ENCODE data around the gene CA12. TPM values are rescaled to one million over a fixed set of nuclear protein-coding genes. Genes with fewer than 3 reads are reported as not detected.
"Not testable (repeated sequence)": the region's sequence is repeated elsewhere in the genome, so short reads cannot be mapped to it uniquely, and the experiment has no call there.

Gene CA12
- total RNA-seq, 2 experiments from 2014 or later: 0.07 to 0.10 TPM

- CTCF ChIA-PET: no interaction called here
- POLR2A ChIA-PET: no interaction called here
- Mint-ChIP-seq H3K27ac (no peak overlapping the region), H3K9me3 (no peaks in the 10 kb centered on the region), H3K27me3 (no peaks in the 10 kb centered on the region), H3K4me3 (no peak overlapping the region), H3K36me3 (no peaks in the 10 kb centered on the region), H3K4me1 (ENCODE audit: low read depth) (peaks cover 6% of the 10 kb centered on the region)
- no peak for DNase-seq
- intact Hi-C loops (cut with micrococcal nuclease): no loop called here
Measured at GRCh38 chr15:63321462-63321861, 60.2 kb downstream of the CA12 start.

- H3K9me3 Mint-ChIP-seq; H3K27ac Mint-ChIP-seq; DNase-seq; intact Hi-C loops (cut with micrococcal nuclease); POLR2A ChIA-PET; CTCF ChIA-PET; H3K4me3 Mint-ChIP-seq; H3K27me3 Mint-ChIP-seq; H3K4me1 Mint-ChIP-seq (ENCODE audit: low read depth); H3K36me3 Mint-ChIP-seq: not testable (repeated sequence)
Measured at GRCh38 chr15:63320981-63321380, 60.7 kb downstream of the CA12 start.

- DNase-seq; H3K27ac Mint-ChIP-seq; POLR2A ChIA-PET; CTCF ChIA-PET; H3K27me3 Mint-ChIP-seq; H3K9me3 Mint-ChIP-seq; H3K4me3 Mint-ChIP-seq; H3K36me3 Mint-ChIP-seq; H3K4me1 Mint-ChIP-seq (ENCODE audit: low read depth); intact Hi-C loops (cut with micrococcal nuclease): not testable (repeated sequence)
Measured at GRCh38 chr15:63320446-63320845, 61.2 kb downstream of the CA12 start.

GRCh38 chr15:63319065-63319464 is 62.6 kb downstream of the CA12 start:
- Mint-ChIP-seq H3K4me3 (no peak overlapping the region), H3K9me3 (no peaks in the 10 kb centered on the region), H3K4me1 (ENCODE audit: low read depth) (no peaks in the 10 kb centered on the region), H3K27me3 (no peaks in the 10 kb centered on the region), H3K27ac (no peak overlapping the region), H3K36me3 (no peaks in the 10 kb centered on the region)
- DNase-seq: no peak
- ChIA-PET POLR2A (no interaction called here), CTCF (interaction anchor here (0.7 kb wide), 1 partner anchor 96 kb away, joined by 3 read pairs; no protein-coding TSS in a partner anchor)
- intact Hi-C loops (cut with micrococcal nuclease): no loop called here

- Mint-ChIP-seq H3K4me3 (no peak overlapping the region), H3K9me3 (no peaks in the 10 kb centered on the region), H3K4me1 (ENCODE audit: low read depth) (no peaks in the 10 kb centered on the region), H3K36me3 (no peaks in the 10 kb centered on the region), H3K27me3 (no peaks in the 10 kb centered on the region), H3K27ac (no peak overlapping the region)
- ChIA-PET POLR2A (no interaction called here), CTCF (no interaction called here)
- DNase-seq: no peak
- intact Hi-C loops (cut with micrococcal nuclease): no loop called here
Measured at GRCh38 chr15:63318344-63318743, 63.3 kb downstream of the CA12 start.

- Mint-ChIP-seq H3K27me3 (no peaks in the 10 kb centered on the region), H3K9me3 (no peaks in the 10 kb centered on the region), H3K36me3 (no peaks in the 10 kb centered on the region), H3K4me1 (ENCODE audit: low read depth) (no peaks in the 10 kb centered on the region), H3K4me3 (no peak overlapping the region), H3K27ac (no peak overlapping the region)
- POLR2A ChIA-PET: interaction anchor here (0.8 kb wide), 1 partner anchor 229 kb away, joined by 3 read pairs; no protein-coding TSS in a partner anchor
- DNase-seq: no peak
- CTCF ChIA-PET: no interaction called here
- intact Hi-C loops (cut with micrococcal nuclease): no loop called here
Measured at GRCh38 chr15:63314409-63314808, 67.2 kb downstream of the CA12 start.

GRCh38 chr15:63313825-63314224 is 67.8 kb downstream of the CA12 start:
- no peaks in the 10 kb centered on the region for H3K9me3 Mint-ChIP-seq
- CTCF ChIA-PET: no interaction called here
- intact Hi-C loops (cut with micrococcal nuclease): no loop called here

GRCh38 chr15:63312286-63312685 is 69.4 kb downstream of the CA12 start:
- intact Hi-C loops (cut with micrococcal nuclease): no loop called here
- no peak for DNase-seq
- ChIA-PET POLR2A (no interaction called here), CTCF (interaction anchor here (1.1 kb wide), 1 partner anchor 90 kb away, joined by 3 read pairs; no protein-coding TSS in a partner anchor)
- no peak overlapping the region for H3K4me3 Mint-ChIP-seq
- H3K36me3 Mint-ChIP-seq: no peaks in the 10 kb centered on the region
- no peaks in the 10 kb centered on the region for H3K4me1 Mint-ChIP-seq (ENCODE audit: low read depth)
- no peaks in the 10 kb centered on the region for H3K9me3 Mint-ChIP-seq
- H3K27me3 Mint-ChIP-seq: no peaks in the 10 kb centered on the region
- H3K27ac Mint-ChIP-seq: no peak overlapping the region

More at GRCh38 chr15:63313825-63314224, 67.8 kb downstream of the CA12 start:
- Mint-ChIP-seq H3K27ac (no peak overlapping the region), H3K4me1 (ENCODE audit: low read depth) (no peaks in the 10 kb centered on the region), H3K4me3 (no peak overlapping the region), H3K36me3 (no peaks in the 10 kb centered on the region), H3K27me3 (no peaks in the 10 kb centered on the region)
- POLR2A ChIA-PET: no interaction called here
- no peak for DNase-seq

GRCh38 chr15:63310646-63311045 is 71.0 kb downstream of the CA12 start:
- POLR2A ChIA-PET: no interaction called here
- H3K4me1 Mint-ChIP-seq (ENCODE audit: low read depth): no peaks in the 10 kb centered on the region
- no peak overlapping the region for H3K27ac Mint-ChIP-seq
- H3K9me3 Mint-ChIP-seq: no peaks in the 10 kb centered on the region
- CTCF ChIA-PET: no interaction called here
- no peak for DNase-seq
- H3K4me3 Mint-ChIP-seq: no peak overlapping the region
- intact Hi-C loops (cut with micrococcal nuclease): no loop called here
- H3K36me3 Mint-ChIP-seq: no peaks in the 10 kb centered on the region
- H3K27me3 Mint-ChIP-seq: no peaks in the 10 kb centered on the region

- Mint-ChIP-seq H3K4me1 (ENCODE audit: low read depth) (no peaks in the 10 kb centered on the region), H3K4me3 (no peak overlapping the region), H3K9me3 (no peaks in the 10 kb centered on the region), H3K27ac (no peak overlapping the region), H3K36me3 (no peaks in the 10 kb centered on the region), H3K27me3 (no peaks in the 10 kb centered on the region)
- intact Hi-C loops (cut with micrococcal nuclease): no loop called here
- DNase-seq: no peak
- CTCF ChIA-PET: interaction anchor here (1.1 kb wide), 1 partner anchor 77 kb away, joined by 6 read pairs; no protein-coding TSS in a partner anchor
- POLR2A ChIA-PET: no interaction called here
Measured at GRCh38 chr15:63308947-63309346, 72.7 kb downstream of the CA12 start.

- no peaks in the 10 kb centered on the region for H3K36me3 Mint-ChIP-seq
- H3K4me1 Mint-ChIP-seq (ENCODE audit: low read depth): no peaks in the 10 kb centered on the region
- H3K27me3 Mint-ChIP-seq: no peaks in the 10 kb centered on the region
- H3K4me3 Mint-ChIP-seq: no peak overlapping the region
- intact Hi-C loops (cut with micrococcal nuclease): no loop called here
- CTCF ChIA-PET: interaction anchor here (1.1 kb wide), 1 partner anchor 76 kb away, joined by 6 read pairs; no protein-coding TSS in a partner anchor
- no peak overlapping the region for H3K27ac Mint-ChIP-seq
- no peaks in the 10 kb centered on the region for H3K9me3 Mint-ChIP-seq
- POLR2A ChIA-PET: no interaction called here
- DNase-seq: no peak
Measured at GRCh38 chr15:63308491-63308890, 73.2 kb downstream of the CA12 start.

GRCh38 chr15:63306492-63307073 is 75.1 kb downstream of the CA12 start:
- POLR2A ChIA-PET: no interaction called here
- no peak overlapping the region for H3K27ac Mint-ChIP-seq

GRCh38 chr15:63305260-63305659 is 76.4 kb downstream of the CA12 start:
- H3K27ac Mint-ChIP-seq: no peak overlapping the region
- ChIA-PET CTCF (no interaction called here), POLR2A (no interaction called here)
- DNase-seq: no peak
- H3K36me3 Mint-ChIP-seq: peaks cover 8% of the 10 kb centered on the region
- H3K9me3 Mint-ChIP-seq: no peaks in the 10 kb centered on the region
- H3K4me1 Mint-ChIP-seq (ENCODE audit: low read depth): no peaks in the 10 kb centered on the region
- no peaks in the 10 kb centered on the region for H3K27me3 Mint-ChIP-seq
- intact Hi-C loops (cut with micrococcal nuclease): no loop called here
- no peak overlapping the region for H3K4me3 Mint-ChIP-seq

More at GRCh38 chr15:63306492-63307073, 75.1 kb downstream of the CA12 start:
- no peaks in the 10 kb centered on the region for H3K27me3 Mint-ChIP-seq
- intact Hi-C loops (cut with micrococcal nuclease): no loop called here
- no peak overlapping the region for H3K4me3 Mint-ChIP-seq
- CTCF ChIA-PET: no interaction called here
- no peaks in the 10 kb centered on the region for H3K9me3 Mint-ChIP-seq
- peaks cover 4% of the 10 kb centered on the region for H3K36me3 Mint-ChIP-seq
- DNase-seq: no peak
- H3K4me1 Mint-ChIP-seq (ENCODE audit: low read depth): no peaks in the 10 kb centered on the region
